Liver (tissue), 9 donors: ENCODE measurements around the gene ATP5PF. TPM values are rescaled to one million over a fixed set of nuclear protein-coding genes. Genes with fewer than 3 reads are reported as not detected.
A peak's percentile ranks its signal among the peaks of the same experiment; 100 is the strongest.

ENCODE experiments used
- DNase-seq: peaks from one replicate; pipeline ENCODE4 v3.0.0-alpha.2; 2017; ENCODE audit warnings: low spot score
- H3K27ac ChIP-seq, 2 donors: one replicate each; pipeline ENCODE4 v1.7.0; 2013; ENCODE audit warnings: inconsistent platforms in 2 of 2, low read length in 2 of 2, control low read depth in 1 of 2, low read depth in 1 of 2, mild to moderate bottlenecking in 1 of 2
- H3K27me3 ChIP-seq, 4 donors: one replicate each; pipeline versions ENCODE4 v1.6.1 to v1.7.0; 2013; ENCODE audit warnings: low read length in 3 of 4, inconsistent platforms in 1 of 4, mild to moderate bottlenecking in 1 of 4, moderate library complexity in 1 of 4; ENCODE audit not compliant: control insufficient read depth in 4 of 4, insufficient read depth in 4 of 4
- H3K36me3 ChIP-seq, 4 donors: one replicate each; pipeline versions ENCODE4 v1.6.1 to v1.7.0; 2013; ENCODE audit warnings: low read length in 3 of 4, mild to moderate bottlenecking in 3 of 4, low read depth in 1 of 4, moderate library complexity in 1 of 4; ENCODE audit not compliant: control insufficient read depth in 4 of 4, insufficient read depth in 3 of 4
- H3K4me1 ChIP-seq, 4 donors: one replicate each; pipeline versions ENCODE4 v1.6.1 to v1.7.0; 2013; ENCODE audit warnings: low read length in 3 of 4, mild to moderate bottlenecking in 3 of 4, moderate library complexity in 1 of 4; ENCODE audit not compliant: control insufficient read depth in 4 of 4, insufficient read depth in 4 of 4
- H3K4me3 ChIP-seq, 3 donors: one replicate each; pipeline versions ENCODE4 v1.6.1 to v1.7.0; 2013; ENCODE audit warnings: low read length in 3 of 3, control low read depth in 1 of 3, low read depth in 1 of 3, mild to moderate bottlenecking in 1 of 3
- H3K9ac ChIP-seq, 2 donors: one replicate each; pipeline ENCODE4 v1.7.0; 2013; ENCODE audit warnings: low read length in 2 of 2, mild to moderate bottlenecking in 2 of 2, moderate library complexity in 2 of 2, control low read depth in 1 of 2, low read depth in 1 of 2
- H3K9me3 ChIP-seq, 4 donors: one replicate each; pipeline versions ENCODE4 v1.6.1 to v1.7.0; 2013; ENCODE audit warnings: low read length in 3 of 4; ENCODE audit not compliant: control insufficient read depth in 4 of 4
- EGR1 ChIP-seq, 2 donors: IDR thresholded peaks; 2 replicates each; pipeline ENCODE4 v1.6.1; 2016 to 2018; ENCODE audit warnings: antibody characterized with exemption in 2 of 2, low read depth in 2 of 2
- FOXA1 ChIP-seq: IDR thresholded peaks from 2 replicates; pipeline ENCODE4 v1.6.1; 2016; ENCODE audit warnings: antibody characterized with exemption
- FOXA2 ChIP-seq: IDR thresholded peaks from 2 replicates; pipeline ENCODE4 v1.6.1; 2016; ENCODE audit warnings: antibody characterized with exemption
- GABPA ChIP-seq, 2 donors: IDR thresholded peaks in 1 of 2; conservative IDR thresholded peaks in 1 of 2; 2 replicates each; pipeline ENCODE4 v1.6.1; 2016; ENCODE audit warnings: antibody characterized with exemption in 2 of 2, mild to moderate bottlenecking in 1 of 2, moderate library complexity in 1 of 2
- HNF4A ChIP-seq, 2 donors: conservative IDR thresholded peaks; 2 replicates each; pipeline ENCODE4 v1.6.1; 2016; ENCODE audit warnings: antibody characterized with exemption in 2 of 2, mild to moderate bottlenecking in 2 of 2
- HNF4G ChIP-seq: IDR thresholded peaks from 2 replicates; pipeline ENCODE4 v1.6.1; 2016; ENCODE audit warnings: antibody characterized with exemption
- JUND ChIP-seq, 2 donors: IDR thresholded peaks; 2 replicates each; pipeline ENCODE4 v1.6.1; 2016; ENCODE audit warnings: antibody characterized with exemption in 2 of 2
- NR2F2 ChIP-seq: IDR thresholded peaks from 2 replicates; pipeline ENCODE4 v1.6.1; 2016; ENCODE audit warnings: antibody characterized with exemption
- RAD21 ChIP-seq, 2 donors: IDR thresholded peaks; 2 replicates each; pipeline ENCODE4 v1.6.1; 2016; ENCODE audit warnings: antibody characterized with exemption in 2 of 2, mild to moderate bottlenecking in 2 of 2
- RXRA ChIP-seq, 2 donors: IDR thresholded peaks; 2 replicates each; pipeline ENCODE4 v1.6.1; 2017 to 2018; ENCODE audit warnings: antibody characterized with exemption in 2 of 2, mild to moderate bottlenecking in 1 of 2
- SP1 ChIP-seq: IDR thresholded peaks from 2 replicates; pipeline ENCODE4 v1.6.1; 2018; ENCODE audit warnings: antibody characterized with exemption, mild to moderate bottlenecking
- TAF1 ChIP-seq: conservative IDR thresholded peaks from 2 replicates; pipeline ENCODE4 v1.6.1; 2016; ENCODE audit warnings: antibody characterized with exemption, mild to moderate bottlenecking
- YY1 ChIP-seq: IDR thresholded peaks from 2 replicates; pipeline ENCODE4 v1.6.1; 2016; ENCODE audit warnings: antibody characterized with exemption, mild to moderate bottlenecking
- WGBS: extraction: QIAGEN DNeasy Blood & Tissue Kit; methylation state at CpG from one replicate; pipeline ENCODE4 v1.1.7; 2013; 5-methylcytosine and 5-hydroxymethylcytosine counted together
- polyA plus RNA-seq, 2 donors: library from polyadenylated mRNA; stranded (reverse) in 1 of 2; unstranded in 1 of 2; fragments of 200-250 nt in 1 of 2; fragments of >200 nt in 1 of 2; fragmentation: Nextera tagmentation in 1 of 2; extraction: Ambion mirVana in 1 of 2; gene quantifications; one replicate each; pipeline versions ENCODE4 v1.2.1 to v1.2.3, GENCODE V29; 2013 to 2015
- total RNA-seq, 2 donors: library from RNA; depleted of rRNA; stranded (reverse); fragments of >200 nt; gene quantifications; one replicate each; pipeline ENCODE4 v1.2.3, GENCODE V29; 2014
- TF ChIP-seq, protein P1 (sequence below): IDR thresholded peaks from 2 replicates; pipeline ENCODE4 v1.6.1; 2016; ENCODE audit warnings: antibody characterized with exemption
- TF ChIP-seq, protein P2 (sequence below): IDR thresholded peaks from 2 replicates; pipeline ENCODE4 v1.6.1; 2016; ENCODE audit warnings: antibody characterized with exemption
- TF ChIP-seq, protein P3 (sequence below): fragments of 150-350 bp; IDR thresholded peaks from 2 replicates; pipeline ENCODE4 v1.5.1; 2017; ENCODE audit warnings: improper control_type of control experiment, low read depth, low read length; ENCODE audit not compliant: missing input control
- TF ChIP-seq, protein P4 (sequence below): IDR thresholded peaks from 2 replicates; pipeline ENCODE4 v1.6.1; 2016; ENCODE audit warnings: antibody characterized with exemption
- TF ChIP-seq, protein P5 (sequence below): IDR thresholded peaks from 2 replicates; pipeline ENCODE4 v1.6.1; 2016; ENCODE audit warnings: antibody characterized with exemption, mild to moderate bottlenecking
- donor health status: healthy.
- donor health status: healthy.
- donor health status: healthy.
- donor health status: healthy.
- donor health status: healthy.

Gene ATP5PF
- total and polyA plus RNA-seq, 4 donors = 77.2 to 637 (median 209) TPM

DNA sequence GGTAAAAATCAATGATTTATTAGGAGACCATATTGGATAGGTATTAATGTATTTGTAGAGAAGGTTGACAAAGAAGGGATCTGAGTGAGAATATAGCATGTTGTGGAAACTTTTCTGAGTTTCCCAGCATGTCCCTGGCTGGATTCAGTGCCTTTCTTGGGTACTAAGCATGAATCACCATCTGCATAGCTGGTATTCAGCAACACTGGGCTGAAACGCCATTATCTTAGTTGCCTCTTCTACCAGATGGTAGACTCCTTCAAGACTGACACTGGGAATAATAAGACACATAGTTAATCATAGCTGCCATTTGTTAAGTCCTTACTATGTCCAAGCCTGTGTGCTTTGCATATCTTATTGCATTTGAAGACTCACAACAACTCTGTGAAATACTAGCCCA is 45.5 kb downstream of the ATP5PF start:
- no peak for TF ChIP-seq SP1
- TF ChIP-seq GABPA (IDR thresholded peaks at IDR 0.05 in 1 of 2, conservative IDR thresholded peaks at IDR 0.05 in 1 of 2) = no peak
- TF ChIP-seq HNF4G = no peak
- TF ChIP-seq FOXA1 = no peak
- H3K36me3 ChIP-seq = no peaks in the 10 kb centered on the region
- H3K4me1 ChIP-seq = no peaks in the 10 kb centered on the region
- no peaks in the 10 kb centered on the region for H3K9me3 ChIP-seq
- DNase-seq = no peak
- H3K4me3 ChIP-seq = no peak overlapping the region
- no peaks in the 10 kb centered on the region for H3K27me3 ChIP-seq
- no peak overlapping the region for H3K9ac ChIP-seq
- 84% methylated on average over 1 of the region's 1 CpG for WGBS
- H3K27ac ChIP-seq = no peak overlapping the region

DNA sequence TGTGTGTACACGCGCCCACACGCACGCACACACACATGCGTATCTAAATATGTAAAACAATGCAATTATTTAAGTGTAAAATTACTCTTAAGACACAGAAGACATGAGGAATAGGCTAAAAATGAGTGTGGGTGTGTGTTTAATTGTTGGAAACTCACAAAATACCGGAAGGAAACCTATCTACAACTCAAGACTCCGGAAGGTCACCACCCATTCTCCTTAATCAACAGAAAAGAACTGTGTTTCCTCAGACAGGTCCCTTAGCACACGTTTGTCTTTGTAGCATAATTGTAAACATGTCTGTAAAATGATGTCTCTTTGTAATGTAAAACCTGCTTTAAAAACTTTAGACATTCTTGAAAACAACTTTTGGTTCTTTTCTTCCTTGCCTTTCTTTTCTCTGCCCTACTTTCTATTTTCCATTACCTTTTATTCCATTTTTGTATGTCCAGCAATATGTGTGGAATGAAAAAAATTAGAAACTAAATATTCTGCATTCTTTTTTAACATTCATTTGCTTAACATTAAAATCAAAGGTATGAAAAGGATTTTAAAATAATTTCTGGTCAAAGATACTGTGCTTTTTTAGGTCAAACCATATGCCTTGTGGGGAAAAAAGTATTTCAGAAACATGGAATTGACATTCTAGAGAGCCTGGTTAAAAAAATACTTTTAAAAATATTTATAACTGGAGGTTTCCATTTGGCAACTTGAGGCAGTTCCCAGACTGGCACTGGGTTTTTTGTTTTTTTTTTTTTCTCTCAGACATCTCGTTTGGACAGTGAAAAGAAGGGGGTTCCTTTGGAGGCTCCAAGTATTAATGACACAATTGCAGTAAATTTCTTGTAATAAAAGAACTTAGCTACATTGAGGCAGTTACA is 46.2 kb downstream of the ATP5PF start:
- Histone ChIP-seq H3K36me3 (no peaks in the 10 kb centered on the region), H3K4me3 (no peak overlapping the region), H3K27ac (peak overlapping the region in 1 of 2 donors; percentile 19), H3K9me3 (no peaks in the 10 kb centered on the region), H3K27me3 (no peaks in the 10 kb centered on the region), H3K9ac (no peak overlapping the region), H3K4me1 (no peaks in the 10 kb centered on the region)
- no peak for DNase-seq
- WGBS = 76% methylated on average over 9 of the region's 9 CpGs
- TF ChIP-seq, protein P1, sequence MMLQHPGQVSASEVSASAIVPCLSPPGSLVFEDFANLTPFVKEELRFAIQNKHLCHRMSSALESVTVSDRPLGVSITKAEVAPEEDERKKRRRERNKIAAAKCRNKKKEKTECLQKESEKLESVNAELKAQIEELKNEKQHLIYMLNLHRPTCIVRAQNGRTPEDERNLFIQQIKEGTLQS = no peak
- TF ChIP-seq EGR1 (IDR thresholded peaks at IDR 0.05; ENCODE audit: low read depth in 2 of 2) (no peak), NR2F2 (peak; percentile 84), GABPA (IDR thresholded peaks at IDR 0.05 in 1 of 2, conservative IDR thresholded peaks at IDR 0.05 in 1 of 2) (no peak)
- TF ChIP-seq, protein P2, sequence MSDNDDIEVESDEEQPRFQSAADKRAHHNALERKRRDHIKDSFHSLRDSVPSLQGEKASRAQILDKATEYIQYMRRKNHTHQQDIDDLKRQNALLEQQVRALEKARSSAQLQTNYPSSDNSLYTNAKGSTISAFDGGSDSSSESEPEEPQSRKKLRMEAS = no peak

DNA sequence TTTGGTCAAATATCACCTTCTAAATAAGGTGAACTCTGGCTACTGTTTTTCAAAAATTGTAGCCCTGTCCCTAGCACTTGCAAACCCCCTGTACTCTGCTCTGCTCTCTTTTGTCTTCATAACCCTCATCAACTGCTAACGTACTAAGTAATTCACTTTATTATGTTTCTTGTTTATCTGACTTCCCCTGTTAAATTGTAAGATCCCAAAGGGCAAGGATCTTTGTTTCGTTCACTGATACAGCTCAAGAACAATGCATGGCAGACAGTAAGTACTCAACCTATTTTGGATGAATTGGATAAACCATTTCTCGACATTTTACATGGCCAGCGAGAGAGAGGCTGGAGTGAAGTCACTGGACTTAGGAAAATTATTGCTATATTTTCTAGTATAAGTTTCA is 46.9 kb downstream of the ATP5PF start:
- H3K4me1 ChIP-seq = no peaks in the 10 kb centered on the region
- H3K4me3 ChIP-seq = no peak overlapping the region
- DNase-seq = no peak
- H3K9ac ChIP-seq = no peak overlapping the region
- 86% methylated on average over 4 of the region's 4 CpGs for WGBS
- no peaks in the 10 kb centered on the region for H3K27me3 ChIP-seq
- peak overlapping the region in 1 of 2 donors; percentile 19 for H3K27ac ChIP-seq
- H3K9me3 ChIP-seq = no peaks in the 10 kb centered on the region
- no peaks in the 10 kb centered on the region for H3K36me3 ChIP-seq
- TF ChIP-seq YY1 (no peak), HNF4G (no peak), HNF4A (conservative IDR thresholded peaks at IDR 0.05) (no peak), SP1 (no peak), JUND (IDR thresholded peaks at IDR 0.05) (no peak), RXRA (IDR thresholded peaks at IDR 0.05) (no peak), FOXA1 (no peak), NR2F2 (no peak), TAF1 (no peak), EGR1 (IDR thresholded peaks at IDR 0.05; ENCODE audit: low read depth in 2 of 2) (no peak), RAD21 (IDR thresholded peaks at IDR 0.05) (no peak), GABPA (IDR thresholded peaks at IDR 0.05 in 1 of 2, conservative IDR thresholded peaks at IDR 0.05 in 1 of 2) (no peak), FOXA2 (no peak)
- TF ChIP-seq, protein P2 = no peak
- TF ChIP-seq, protein P1 = no peak
- TF ChIP-seq, protein P3, sequence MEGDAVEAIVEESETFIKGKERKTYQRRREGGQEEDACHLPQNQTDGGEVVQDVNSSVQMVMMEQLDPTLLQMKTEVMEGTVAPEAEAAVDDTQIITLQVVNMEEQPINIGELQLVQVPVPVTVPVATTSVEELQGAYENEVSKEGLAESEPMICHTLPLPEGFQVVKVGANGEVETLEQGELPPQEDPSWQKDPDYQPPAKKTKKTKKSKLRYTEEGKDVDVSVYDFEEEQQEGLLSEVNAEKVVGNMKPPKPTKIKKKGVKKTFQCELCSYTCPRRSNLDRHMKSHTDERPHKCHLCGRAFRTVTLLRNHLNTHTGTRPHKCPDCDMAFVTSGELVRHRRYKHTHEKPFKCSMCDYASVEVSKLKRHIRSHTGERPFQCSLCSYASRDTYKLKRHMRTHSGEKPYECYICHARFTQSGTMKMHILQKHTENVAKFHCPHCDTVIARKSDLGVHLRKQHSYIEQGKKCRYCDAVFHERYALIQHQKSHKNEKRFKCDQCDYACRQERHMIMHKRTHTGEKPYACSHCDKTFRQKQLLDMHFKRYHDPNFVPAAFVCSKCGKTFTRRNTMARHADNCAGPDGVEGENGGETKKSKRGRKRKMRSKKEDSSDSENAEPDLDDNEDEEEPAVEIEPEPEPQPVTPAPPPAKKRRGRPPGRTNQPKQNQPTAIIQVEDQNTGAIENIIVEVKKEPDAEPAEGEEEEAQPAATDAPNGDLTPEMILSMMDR = no peak
- TF ChIP-seq, protein P4, sequence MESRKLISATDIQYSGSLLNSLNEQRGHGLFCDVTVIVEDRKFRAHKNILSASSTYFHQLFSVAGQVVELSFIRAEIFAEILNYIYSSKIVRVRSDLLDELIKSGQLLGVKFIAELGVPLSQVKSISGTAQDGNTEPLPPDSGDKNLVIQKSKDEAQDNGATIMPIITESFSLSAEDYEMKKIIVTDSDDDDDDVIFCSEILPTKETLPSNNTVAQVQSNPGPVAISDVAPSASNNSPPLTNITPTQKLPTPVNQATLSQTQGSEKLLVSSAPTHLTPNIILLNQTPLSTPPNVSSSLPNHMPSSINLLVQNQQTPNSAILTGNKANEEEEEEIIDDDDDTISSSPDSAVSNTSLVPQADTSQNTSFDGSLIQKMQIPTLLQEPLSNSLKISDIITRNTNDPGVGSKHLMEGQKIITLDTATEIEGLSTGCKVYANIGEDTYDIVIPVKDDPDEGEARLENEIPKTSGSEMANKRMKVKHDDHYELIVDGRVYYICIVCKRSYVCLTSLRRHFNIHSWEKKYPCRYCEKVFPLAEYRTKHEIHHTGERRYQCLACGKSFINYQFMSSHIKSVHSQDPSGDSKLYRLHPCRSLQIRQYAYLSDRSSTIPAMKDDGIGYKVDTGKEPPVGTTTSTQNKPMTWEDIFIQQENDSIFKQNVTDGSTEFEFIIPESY = no peak
- TF ChIP-seq, protein P5, sequence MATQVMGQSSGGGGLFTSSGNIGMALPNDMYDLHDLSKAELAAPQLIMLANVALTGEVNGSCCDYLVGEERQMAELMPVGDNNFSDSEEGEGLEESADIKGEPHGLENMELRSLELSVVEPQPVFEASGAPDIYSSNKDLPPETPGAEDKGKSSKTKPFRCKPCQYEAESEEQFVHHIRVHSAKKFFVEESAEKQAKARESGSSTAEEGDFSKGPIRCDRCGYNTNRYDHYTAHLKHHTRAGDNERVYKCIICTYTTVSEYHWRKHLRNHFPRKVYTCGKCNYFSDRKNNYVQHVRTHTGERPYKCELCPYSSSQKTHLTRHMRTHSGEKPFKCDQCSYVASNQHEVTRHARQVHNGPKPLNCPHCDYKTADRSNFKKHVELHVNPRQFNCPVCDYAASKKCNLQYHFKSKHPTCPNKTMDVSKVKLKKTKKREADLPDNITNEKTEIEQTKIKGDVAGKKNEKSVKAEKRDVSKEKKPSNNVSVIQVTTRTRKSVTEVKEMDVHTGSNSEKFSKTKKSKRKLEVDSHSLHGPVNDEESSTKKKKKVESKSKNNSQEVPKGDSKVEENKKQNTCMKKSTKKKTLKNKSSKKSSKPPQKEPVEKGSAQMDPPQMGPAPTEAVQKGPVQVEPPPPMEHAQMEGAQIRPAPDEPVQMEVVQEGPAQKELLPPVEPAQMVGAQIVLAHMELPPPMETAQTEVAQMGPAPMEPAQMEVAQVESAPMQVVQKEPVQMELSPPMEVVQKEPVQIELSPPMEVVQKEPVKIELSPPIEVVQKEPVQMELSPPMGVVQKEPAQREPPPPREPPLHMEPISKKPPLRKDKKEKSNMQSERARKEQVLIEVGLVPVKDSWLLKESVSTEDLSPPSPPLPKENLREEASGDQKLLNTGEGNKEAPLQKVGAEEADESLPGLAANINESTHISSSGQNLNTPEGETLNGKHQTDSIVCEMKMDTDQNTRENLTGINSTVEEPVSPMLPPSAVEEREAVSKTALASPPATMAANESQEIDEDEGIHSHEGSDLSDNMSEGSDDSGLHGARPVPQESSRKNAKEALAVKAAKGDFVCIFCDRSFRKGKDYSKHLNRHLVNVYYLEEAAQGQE = no peak
